Liver (tissue), 9 donors: Measurements from ENCODE around the gene HPN. TPM values are rescaled to one million over a fixed set of nuclear protein-coding genes. Genes with fewer than 3 reads are reported as not detected.

ENCODE experiments used
- DNase-seq: peaks from one replicate; pipeline ENCODE4 v3.0.0-alpha.2; 2017; ENCODE audit warnings: low spot score
- H3K27ac ChIP-seq, 2 donors: one replicate each; pipeline ENCODE4 v1.7.0; 2013; ENCODE audit warnings: inconsistent platforms in 2 of 2, low read length in 2 of 2, control low read depth in 1 of 2, low read depth in 1 of 2, mild to moderate bottlenecking in 1 of 2
- H3K27me3 ChIP-seq, 4 donors: one replicate each; pipeline versions ENCODE4 v1.6.1 to v1.7.0; 2013; ENCODE audit warnings: low read length in 3 of 4, inconsistent platforms in 1 of 4, mild to moderate bottlenecking in 1 of 4, moderate library complexity in 1 of 4; ENCODE audit not compliant: control insufficient read depth in 4 of 4, insufficient read depth in 4 of 4
- H3K36me3 ChIP-seq, 4 donors: one replicate each; pipeline versions ENCODE4 v1.6.1 to v1.7.0; 2013; ENCODE audit warnings: low read length in 3 of 4, mild to moderate bottlenecking in 3 of 4, low read depth in 1 of 4, moderate library complexity in 1 of 4; ENCODE audit not compliant: control insufficient read depth in 4 of 4, insufficient read depth in 3 of 4
- H3K4me1 ChIP-seq, 4 donors: one replicate each; pipeline versions ENCODE4 v1.6.1 to v1.7.0; 2013; ENCODE audit warnings: low read length in 3 of 4, mild to moderate bottlenecking in 3 of 4, moderate library complexity in 1 of 4; ENCODE audit not compliant: control insufficient read depth in 4 of 4, insufficient read depth in 4 of 4
- H3K4me3 ChIP-seq, 3 donors: one replicate each; pipeline versions ENCODE4 v1.6.1 to v1.7.0; 2013; ENCODE audit warnings: low read length in 3 of 3, control low read depth in 1 of 3, low read depth in 1 of 3, mild to moderate bottlenecking in 1 of 3
- H3K9ac ChIP-seq, 2 donors: one replicate each; pipeline ENCODE4 v1.7.0; 2013; ENCODE audit warnings: low read length in 2 of 2, mild to moderate bottlenecking in 2 of 2, moderate library complexity in 2 of 2, control low read depth in 1 of 2, low read depth in 1 of 2
- H3K9me3 ChIP-seq, 4 donors: one replicate each; pipeline versions ENCODE4 v1.6.1 to v1.7.0; 2013; ENCODE audit warnings: low read length in 3 of 4; ENCODE audit not compliant: control insufficient read depth in 4 of 4
- EGR1 ChIP-seq, 2 donors: IDR thresholded peaks; 2 replicates each; pipeline ENCODE4 v1.6.1; 2016 to 2018; ENCODE audit warnings: antibody characterized with exemption in 2 of 2, low read depth in 2 of 2
- FOXA1 ChIP-seq: IDR thresholded peaks from 2 replicates; pipeline ENCODE4 v1.6.1; 2016; ENCODE audit warnings: antibody characterized with exemption
- FOXA2 ChIP-seq: IDR thresholded peaks from 2 replicates; pipeline ENCODE4 v1.6.1; 2016; ENCODE audit warnings: antibody characterized with exemption
- GABPA ChIP-seq, 2 donors: IDR thresholded peaks in 1 of 2; conservative IDR thresholded peaks in 1 of 2; 2 replicates each; pipeline ENCODE4 v1.6.1; 2016; ENCODE audit warnings: antibody characterized with exemption in 2 of 2, mild to moderate bottlenecking in 1 of 2, moderate library complexity in 1 of 2
- HNF4A ChIP-seq, 2 donors: conservative IDR thresholded peaks; 2 replicates each; pipeline ENCODE4 v1.6.1; 2016; ENCODE audit warnings: antibody characterized with exemption in 2 of 2, mild to moderate bottlenecking in 2 of 2
- HNF4G ChIP-seq: IDR thresholded peaks from 2 replicates; pipeline ENCODE4 v1.6.1; 2016; ENCODE audit warnings: antibody characterized with exemption
- JUND ChIP-seq, 2 donors: IDR thresholded peaks; 2 replicates each; pipeline ENCODE4 v1.6.1; 2016; ENCODE audit warnings: antibody characterized with exemption in 2 of 2
- NR2F2 ChIP-seq: IDR thresholded peaks from 2 replicates; pipeline ENCODE4 v1.6.1; 2016; ENCODE audit warnings: antibody characterized with exemption
- RAD21 ChIP-seq, 2 donors: IDR thresholded peaks; 2 replicates each; pipeline ENCODE4 v1.6.1; 2016; ENCODE audit warnings: antibody characterized with exemption in 2 of 2, mild to moderate bottlenecking in 2 of 2
- RXRA ChIP-seq, 2 donors: IDR thresholded peaks; 2 replicates each; pipeline ENCODE4 v1.6.1; 2017 to 2018; ENCODE audit warnings: antibody characterized with exemption in 2 of 2, mild to moderate bottlenecking in 1 of 2
- SP1 ChIP-seq: IDR thresholded peaks from 2 replicates; pipeline ENCODE4 v1.6.1; 2018; ENCODE audit warnings: antibody characterized with exemption, mild to moderate bottlenecking
- TAF1 ChIP-seq: conservative IDR thresholded peaks from 2 replicates; pipeline ENCODE4 v1.6.1; 2016; ENCODE audit warnings: antibody characterized with exemption, mild to moderate bottlenecking
- YY1 ChIP-seq: IDR thresholded peaks from 2 replicates; pipeline ENCODE4 v1.6.1; 2016; ENCODE audit warnings: antibody characterized with exemption, mild to moderate bottlenecking
- WGBS: extraction: QIAGEN DNeasy Blood & Tissue Kit; methylation state at CpG from one replicate; pipeline ENCODE4 v1.1.7; 2013; 5-methylcytosine and 5-hydroxymethylcytosine counted together
- polyA plus RNA-seq, 2 donors: library from polyadenylated mRNA; stranded (reverse) in 1 of 2; unstranded in 1 of 2; fragments of 200-250 nt in 1 of 2; fragments of >200 nt in 1 of 2; fragmentation: Nextera tagmentation in 1 of 2; extraction: Ambion mirVana in 1 of 2; gene quantifications; one replicate each; pipeline versions ENCODE4 v1.2.1 to v1.2.3, GENCODE V29; 2013 to 2015
- total RNA-seq, 2 donors: library from RNA; depleted of rRNA; stranded (reverse); fragments of >200 nt; gene quantifications; one replicate each; pipeline ENCODE4 v1.2.3, GENCODE V29; 2014
- TF ChIP-seq, protein P1 (sequence below): IDR thresholded peaks from 2 replicates; pipeline ENCODE4 v1.6.1; 2016; ENCODE audit warnings: antibody characterized with exemption, mild to moderate bottlenecking
- TF ChIP-seq, protein P2 (sequence below): IDR thresholded peaks from 2 replicates; pipeline ENCODE4 v1.6.1; 2016; ENCODE audit warnings: antibody characterized with exemption
- TF ChIP-seq, protein P3 (sequence below): IDR thresholded peaks from 2 replicates; pipeline ENCODE4 v1.6.1; 2016; ENCODE audit warnings: antibody characterized with exemption
- TF ChIP-seq, protein P4 (sequence below): IDR thresholded peaks from 2 replicates; pipeline ENCODE4 v1.6.1; 2016; ENCODE audit warnings: antibody characterized with exemption
- TF ChIP-seq, protein P5 (sequence below): fragments of 150-350 bp; IDR thresholded peaks from 2 replicates; pipeline ENCODE4 v1.5.1; 2017; ENCODE audit warnings: improper control_type of control experiment, low read depth, low read length; ENCODE audit not compliant: missing input control
- donor health status: healthy.
- donor health status: healthy.
- donor health status: healthy.
- donor health status: healthy.
- donor health status: healthy.

Gene HPN
- total and polyA plus RNA-seq, 4 donors: 130 to 535 (median 335) TPM

DNA sequence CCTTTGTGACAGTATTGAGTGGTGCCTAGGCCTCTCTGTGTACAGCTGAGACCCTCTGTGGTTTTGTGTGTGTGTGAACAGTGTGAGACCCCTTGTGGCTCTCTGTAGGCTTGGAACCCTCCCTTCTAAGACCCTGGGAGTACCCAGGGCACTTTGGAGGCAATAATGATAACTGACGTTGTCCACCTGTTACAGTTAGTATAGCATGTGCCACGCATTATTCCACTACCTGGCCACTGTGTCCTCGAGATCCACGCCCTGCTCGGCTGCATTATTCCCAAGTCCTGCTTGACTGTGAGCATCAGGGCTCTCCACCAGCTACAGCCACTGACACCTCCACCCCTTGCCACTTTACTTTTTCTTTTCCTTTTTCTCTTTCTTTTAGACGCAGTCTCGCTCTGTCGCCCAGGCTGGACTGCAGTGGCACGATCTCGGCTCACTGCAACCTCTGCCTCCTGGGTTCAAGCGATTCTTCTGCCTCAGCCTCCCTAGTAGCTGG is 39.4 kb upstream of the HPN start (continued):
- TF ChIP-seq EGR1 (IDR thresholded peaks at IDR 0.05; ENCODE audit: low read depth in 2 of 2) (no peak), SP1 (no peak)
- TF ChIP-seq, protein P1, sequence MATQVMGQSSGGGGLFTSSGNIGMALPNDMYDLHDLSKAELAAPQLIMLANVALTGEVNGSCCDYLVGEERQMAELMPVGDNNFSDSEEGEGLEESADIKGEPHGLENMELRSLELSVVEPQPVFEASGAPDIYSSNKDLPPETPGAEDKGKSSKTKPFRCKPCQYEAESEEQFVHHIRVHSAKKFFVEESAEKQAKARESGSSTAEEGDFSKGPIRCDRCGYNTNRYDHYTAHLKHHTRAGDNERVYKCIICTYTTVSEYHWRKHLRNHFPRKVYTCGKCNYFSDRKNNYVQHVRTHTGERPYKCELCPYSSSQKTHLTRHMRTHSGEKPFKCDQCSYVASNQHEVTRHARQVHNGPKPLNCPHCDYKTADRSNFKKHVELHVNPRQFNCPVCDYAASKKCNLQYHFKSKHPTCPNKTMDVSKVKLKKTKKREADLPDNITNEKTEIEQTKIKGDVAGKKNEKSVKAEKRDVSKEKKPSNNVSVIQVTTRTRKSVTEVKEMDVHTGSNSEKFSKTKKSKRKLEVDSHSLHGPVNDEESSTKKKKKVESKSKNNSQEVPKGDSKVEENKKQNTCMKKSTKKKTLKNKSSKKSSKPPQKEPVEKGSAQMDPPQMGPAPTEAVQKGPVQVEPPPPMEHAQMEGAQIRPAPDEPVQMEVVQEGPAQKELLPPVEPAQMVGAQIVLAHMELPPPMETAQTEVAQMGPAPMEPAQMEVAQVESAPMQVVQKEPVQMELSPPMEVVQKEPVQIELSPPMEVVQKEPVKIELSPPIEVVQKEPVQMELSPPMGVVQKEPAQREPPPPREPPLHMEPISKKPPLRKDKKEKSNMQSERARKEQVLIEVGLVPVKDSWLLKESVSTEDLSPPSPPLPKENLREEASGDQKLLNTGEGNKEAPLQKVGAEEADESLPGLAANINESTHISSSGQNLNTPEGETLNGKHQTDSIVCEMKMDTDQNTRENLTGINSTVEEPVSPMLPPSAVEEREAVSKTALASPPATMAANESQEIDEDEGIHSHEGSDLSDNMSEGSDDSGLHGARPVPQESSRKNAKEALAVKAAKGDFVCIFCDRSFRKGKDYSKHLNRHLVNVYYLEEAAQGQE: no peak

DNA sequence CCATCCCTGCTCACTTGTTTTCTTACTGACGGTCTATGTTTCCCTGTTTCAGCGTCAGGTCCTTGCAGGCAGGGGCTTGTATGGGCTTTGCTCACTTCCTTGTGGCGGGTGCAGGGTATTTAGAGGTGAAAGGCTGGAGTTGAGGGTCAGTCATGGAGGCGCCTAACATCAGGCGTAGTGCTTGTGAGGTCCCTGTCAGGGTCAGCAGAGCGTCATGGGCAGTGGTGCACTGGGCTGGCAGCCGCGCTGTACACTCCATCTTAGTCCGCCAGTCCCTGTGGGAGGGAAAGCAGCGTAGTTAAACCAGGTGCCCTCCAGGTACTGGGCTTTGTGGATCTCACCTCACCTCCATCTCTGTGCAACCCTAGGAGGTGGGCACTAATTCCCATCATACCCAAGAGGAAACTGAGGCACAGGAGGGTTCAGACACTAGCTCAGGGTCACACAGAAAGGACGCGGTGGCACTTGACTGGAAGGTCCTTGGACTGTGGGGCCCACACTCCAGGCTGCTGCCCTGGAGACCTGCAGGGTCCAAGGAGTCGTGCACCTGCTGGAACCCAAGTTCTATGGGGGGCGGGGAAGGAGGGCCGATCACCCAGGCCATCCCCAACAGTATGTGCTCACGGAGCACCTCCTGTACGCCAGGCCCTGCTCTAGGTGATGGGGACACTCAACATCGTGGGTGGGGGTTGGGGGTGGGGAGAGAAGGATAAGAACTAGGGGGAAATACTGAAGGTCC is 36.8 kb upstream of the HPN start:
- Histone ChIP-seq H3K36me3 (peaks cover 0 to 6% (median 0%) of the 10 kb centered on the region in 4 donors), H3K4me3 (no peak overlapping the region), H3K27ac (no peak overlapping the region), H3K9ac (no peak overlapping the region), H3K9me3 (no peaks in the 10 kb centered on the region), H3K4me1 (peaks cover 3 to 26% (median 11%) of the 10 kb centered on the region in 4 donors), H3K27me3 (no peaks in the 10 kb centered on the region)
- TF ChIP-seq HNF4G: no peak
- TF ChIP-seq JUND (IDR thresholded peaks at IDR 0.05): no peak
- TF ChIP-seq TAF1: no peak
- no peak for TF ChIP-seq RXRA (IDR thresholded peaks at IDR 0.05)
- TF ChIP-seq SP1: no peak
- TF ChIP-seq GABPA (IDR thresholded peaks at IDR 0.05 in 1 of 2, conservative IDR thresholded peaks at IDR 0.05 in 1 of 2): no peak
- no peak for TF ChIP-seq FOXA1
- TF ChIP-seq NR2F2: no peak
- no peak for TF ChIP-seq EGR1 (IDR thresholded peaks at IDR 0.05; ENCODE audit: low read depth in 2 of 2)
- TF ChIP-seq, protein P2, sequence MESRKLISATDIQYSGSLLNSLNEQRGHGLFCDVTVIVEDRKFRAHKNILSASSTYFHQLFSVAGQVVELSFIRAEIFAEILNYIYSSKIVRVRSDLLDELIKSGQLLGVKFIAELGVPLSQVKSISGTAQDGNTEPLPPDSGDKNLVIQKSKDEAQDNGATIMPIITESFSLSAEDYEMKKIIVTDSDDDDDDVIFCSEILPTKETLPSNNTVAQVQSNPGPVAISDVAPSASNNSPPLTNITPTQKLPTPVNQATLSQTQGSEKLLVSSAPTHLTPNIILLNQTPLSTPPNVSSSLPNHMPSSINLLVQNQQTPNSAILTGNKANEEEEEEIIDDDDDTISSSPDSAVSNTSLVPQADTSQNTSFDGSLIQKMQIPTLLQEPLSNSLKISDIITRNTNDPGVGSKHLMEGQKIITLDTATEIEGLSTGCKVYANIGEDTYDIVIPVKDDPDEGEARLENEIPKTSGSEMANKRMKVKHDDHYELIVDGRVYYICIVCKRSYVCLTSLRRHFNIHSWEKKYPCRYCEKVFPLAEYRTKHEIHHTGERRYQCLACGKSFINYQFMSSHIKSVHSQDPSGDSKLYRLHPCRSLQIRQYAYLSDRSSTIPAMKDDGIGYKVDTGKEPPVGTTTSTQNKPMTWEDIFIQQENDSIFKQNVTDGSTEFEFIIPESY: no peak
- no peak for TF ChIP-seq YY1
- TF ChIP-seq FOXA2: no peak
- TF ChIP-seq, protein P3, sequence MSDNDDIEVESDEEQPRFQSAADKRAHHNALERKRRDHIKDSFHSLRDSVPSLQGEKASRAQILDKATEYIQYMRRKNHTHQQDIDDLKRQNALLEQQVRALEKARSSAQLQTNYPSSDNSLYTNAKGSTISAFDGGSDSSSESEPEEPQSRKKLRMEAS: no peak
- TF ChIP-seq, protein P1: no peak
- no peak for TF ChIP-seq RAD21 (IDR thresholded peaks at IDR 0.05)
- TF ChIP-seq, protein P4, sequence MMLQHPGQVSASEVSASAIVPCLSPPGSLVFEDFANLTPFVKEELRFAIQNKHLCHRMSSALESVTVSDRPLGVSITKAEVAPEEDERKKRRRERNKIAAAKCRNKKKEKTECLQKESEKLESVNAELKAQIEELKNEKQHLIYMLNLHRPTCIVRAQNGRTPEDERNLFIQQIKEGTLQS: no peak
- TF ChIP-seq, protein P5, sequence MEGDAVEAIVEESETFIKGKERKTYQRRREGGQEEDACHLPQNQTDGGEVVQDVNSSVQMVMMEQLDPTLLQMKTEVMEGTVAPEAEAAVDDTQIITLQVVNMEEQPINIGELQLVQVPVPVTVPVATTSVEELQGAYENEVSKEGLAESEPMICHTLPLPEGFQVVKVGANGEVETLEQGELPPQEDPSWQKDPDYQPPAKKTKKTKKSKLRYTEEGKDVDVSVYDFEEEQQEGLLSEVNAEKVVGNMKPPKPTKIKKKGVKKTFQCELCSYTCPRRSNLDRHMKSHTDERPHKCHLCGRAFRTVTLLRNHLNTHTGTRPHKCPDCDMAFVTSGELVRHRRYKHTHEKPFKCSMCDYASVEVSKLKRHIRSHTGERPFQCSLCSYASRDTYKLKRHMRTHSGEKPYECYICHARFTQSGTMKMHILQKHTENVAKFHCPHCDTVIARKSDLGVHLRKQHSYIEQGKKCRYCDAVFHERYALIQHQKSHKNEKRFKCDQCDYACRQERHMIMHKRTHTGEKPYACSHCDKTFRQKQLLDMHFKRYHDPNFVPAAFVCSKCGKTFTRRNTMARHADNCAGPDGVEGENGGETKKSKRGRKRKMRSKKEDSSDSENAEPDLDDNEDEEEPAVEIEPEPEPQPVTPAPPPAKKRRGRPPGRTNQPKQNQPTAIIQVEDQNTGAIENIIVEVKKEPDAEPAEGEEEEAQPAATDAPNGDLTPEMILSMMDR: no peak
- no peak for TF ChIP-seq HNF4A (conservative IDR thresholded peaks at IDR 0.05)
- no peak for DNase-seq
- WGBS: 89% methylated on average over 18 of the region's 18 CpGs
